A549 (cell line): ENCODE results near the gene SESN3.

Experiments used
- BHLHE40 ChIP-seq: IDR thresholded peaks from 2 replicates; pipeline ENCODE4 v1.6.1; 2012; ENCODE audit warnings: low read depth, low read length, inconsistent platforms
- CTCF ChIP-seq: fragments of >200 bp; sonication (Bioruptor Twin); formaldehyde crosslinking; IDR thresholded peaks from 3 replicates; pipeline ENCODE4 v1.5.1; 2016
- EP300 ChIP-seq, 2 experiments: fragments of >200 bp; sonication (Bioruptor Twin); formaldehyde crosslinking; IDR thresholded peaks; 2 replicates in 1 of 2; 3 replicates in 1 of 2; pipeline ENCODE4 v1.6.1; 2016 to 2017
- GATA3 ChIP-seq: IDR thresholded peaks from 2 replicates; pipeline ENCODE4 v1.6.1; 2012; ENCODE audit warnings: borderline replicate concordance
- KDM5A ChIP-seq: fragments of 200-600 bp; sonication (generic); IDR thresholded peaks from 2 replicates; pipeline ENCODE4 v1.6.1; 2016; ENCODE audit warnings: antibody characterized with exemption, mild to moderate bottlenecking
- MAFK ChIP-seq: fragments of 450-650 bp; IDR thresholded peaks from 2 replicates; pipeline ENCODE4 v1.6.1; 2014; ENCODE audit not compliant: partially characterized antibody
- NR3C1 ChIP-seq: fragments of >200 bp; sonication (Bioruptor Twin); formaldehyde crosslinking; IDR thresholded peaks from 3 replicates; pipeline ENCODE4 v1.6.1; 2017
- POLR2A ChIP-seq: IDR thresholded peaks from 2 replicates; pipeline ENCODE4 v1.6.1; 2012; ENCODE audit warnings: mild to moderate bottlenecking, low read length
- RCOR1 ChIP-seq: fragments of 150-350 bp; IDR thresholded peaks from 2 replicates; pipeline ENCODE4 v1.6.1; 2014; ENCODE audit warnings: antibody characterized with exemption, low read length, low read depth

- TF ChIP-seq CTCF (no peak), KDM5A (no peak), NR3C1 (no peak), BHLHE40 (no peak), RCOR1 (no peak), EP300 (IDR thresholded peaks at IDR 0.05) (no peak), POLR2A (no peak), GATA3 (no peak), MAFK (no peak)
Measured at GRCh38 chr11:95267601-95268213, 36.7 kb upstream of the SESN3 start.
